ENCODE results near the gene CDH22. TPM values are rescaled to one million over a fixed set of nuclear protein-coding genes. Genes with fewer than 3 reads are reported as not detected.

The CDH22 gene
- total and polyA plus RNA-seq, 10 of the 15 experiments (the other 5 are each of a cell fraction or from before 2014, with no cell fraction given): not detected

DNA sequence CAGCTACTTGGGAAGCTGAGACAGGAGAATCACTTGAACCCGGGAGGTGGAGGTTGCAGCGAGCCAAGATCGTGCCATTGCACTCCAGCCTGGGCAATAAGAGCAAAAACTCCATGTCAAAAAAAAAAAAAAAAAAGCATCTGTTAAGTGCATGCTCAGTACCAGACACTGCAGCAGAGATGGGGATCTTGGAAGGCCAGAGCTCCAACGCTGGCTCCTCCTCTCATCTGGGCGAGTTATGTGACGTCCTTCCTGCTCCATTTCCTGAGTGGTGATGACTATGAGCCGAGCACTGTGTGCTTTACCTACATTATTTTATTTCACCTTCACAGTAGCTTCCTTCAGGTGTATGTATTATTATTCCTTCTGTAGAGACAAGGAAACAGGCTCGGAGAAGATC lies 38.5 kb upstream of the CDH22 start:
- intact Hi-C loops (cut with micrococcal nuclease; ENCODE audit: unreplicated experiment): no loop called here
- CTCF ChIA-PET: interaction anchor here (1.1 kb wide), 1 partner anchor 13 kb away, joined by 3 read pairs; no protein-coding TSS in a partner anchor

More for the DNA sequence above, 38.5 kb upstream of the CDH22 start:
- Histone ChIP-seq H3K4me1 (ENCODE audit: control insufficient read depth, insufficient read depth, low read length) (peaks cover 30% of the 10 kb centered on the region), H3K9ac (ENCODE audit: control insufficient read depth, insufficient read depth, low read length) (no peak overlapping the region), H3K4me3 (no peak overlapping the region), H4K20me1 (ENCODE audit: control insufficient read depth, insufficient read depth) (no peaks in the 10 kb centered on the region), H2AFZ (ENCODE audit: control insufficient read depth, low read depth, low read length) (no peak overlapping the region), H3K79me2 (ENCODE audit: control insufficient read depth, insufficient read depth, low read length) (no peaks in the 10 kb centered on the region), H3K36me3 (ENCODE audit: control insufficient read depth in 2 of 2, insufficient read depth in 2 of 2, low read length in 1 of 2) (peaks cover 0 to 2% of the 10 kb centered on the region in 2 experiments; a peak in 2 of 4 replicates), H3K27ac (ENCODE audit: control insufficient read depth, insufficient read depth) (no peak overlapping the region), H3K9me3 (replicated peaks; ENCODE audit: control insufficient read depth, insufficient read depth, low read length) (no peaks in the 10 kb centered on the region), H3K27me3 (replicated peaks in 1 of 2; ENCODE audit: control insufficient read depth in 2 of 2, insufficient read depth in 2 of 2, low read length in 1 of 2) (peaks cover 0 to 1% of the 10 kb centered on the region in 2 experiments; a peak in 2 of 4 replicates), H3K4me2 (ENCODE audit: control insufficient read depth, insufficient read depth) (no peak overlapping the region)
- BruUV-seq (replicated peaks): no TSS peak
- TF ChIP-seq MEF2A (IDR thresholded peaks at IDR 0.05; ENCODE audit: insufficient read depth, low read depth, low read length) (no peak), SKIL (IDR thresholded peaks at IDR 0.05; ENCODE audit: low read depth, poor library complexity, severe bottlenecking) (no peak), PML (IDR thresholded peaks at IDR 0.05; ENCODE audit: low read length) (no peak), CHD2 (IDR thresholded peaks at IDR 0.05; ENCODE audit: borderline replicate concordance, low read depth, low read length) (no peak), SREBF1 (IDR thresholded peaks at IDR 0.05; ENCODE audit: low read length) (no peak), POU2F2 (IDR thresholded peaks at IDR 0.05; ENCODE audit: borderline replicate concordance, low read depth, low read length) (no peak), EZH2 (IDR thresholded peaks at IDR 0.05; ENCODE audit: borderline replicate concordance, control insufficient read depth, low read depth, low read length) (no peak), CHD1 (IDR thresholded peaks at IDR 0.05; ENCODE audit: low read depth, low read length) (no peak), HCFC1 (IDR thresholded peaks at IDR 0.05; ENCODE audit: low read length) (no peak)
- TF ChIP-seq, protein P1, sequence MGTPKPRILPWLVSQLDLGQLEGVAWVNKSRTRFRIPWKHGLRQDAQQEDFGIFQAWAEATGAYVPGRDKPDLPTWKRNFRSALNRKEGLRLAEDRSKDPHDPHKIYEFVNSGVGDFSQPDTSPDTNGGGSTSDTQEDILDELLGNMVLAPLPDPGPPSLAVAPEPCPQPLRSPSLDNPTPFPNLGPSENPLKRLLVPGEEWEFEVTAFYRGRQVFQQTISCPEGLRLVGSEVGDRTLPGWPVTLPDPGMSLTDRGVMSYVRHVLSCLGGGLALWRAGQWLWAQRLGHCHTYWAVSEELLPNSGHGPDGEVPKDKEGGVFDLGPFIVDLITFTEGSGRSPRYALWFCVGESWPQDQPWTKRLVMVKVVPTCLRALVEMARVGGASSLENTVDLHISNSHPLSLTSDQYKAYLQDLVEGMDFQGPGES (IDR thresholded peaks at IDR 0.05): no peak
- TF ChIP-seq, protein P2, sequence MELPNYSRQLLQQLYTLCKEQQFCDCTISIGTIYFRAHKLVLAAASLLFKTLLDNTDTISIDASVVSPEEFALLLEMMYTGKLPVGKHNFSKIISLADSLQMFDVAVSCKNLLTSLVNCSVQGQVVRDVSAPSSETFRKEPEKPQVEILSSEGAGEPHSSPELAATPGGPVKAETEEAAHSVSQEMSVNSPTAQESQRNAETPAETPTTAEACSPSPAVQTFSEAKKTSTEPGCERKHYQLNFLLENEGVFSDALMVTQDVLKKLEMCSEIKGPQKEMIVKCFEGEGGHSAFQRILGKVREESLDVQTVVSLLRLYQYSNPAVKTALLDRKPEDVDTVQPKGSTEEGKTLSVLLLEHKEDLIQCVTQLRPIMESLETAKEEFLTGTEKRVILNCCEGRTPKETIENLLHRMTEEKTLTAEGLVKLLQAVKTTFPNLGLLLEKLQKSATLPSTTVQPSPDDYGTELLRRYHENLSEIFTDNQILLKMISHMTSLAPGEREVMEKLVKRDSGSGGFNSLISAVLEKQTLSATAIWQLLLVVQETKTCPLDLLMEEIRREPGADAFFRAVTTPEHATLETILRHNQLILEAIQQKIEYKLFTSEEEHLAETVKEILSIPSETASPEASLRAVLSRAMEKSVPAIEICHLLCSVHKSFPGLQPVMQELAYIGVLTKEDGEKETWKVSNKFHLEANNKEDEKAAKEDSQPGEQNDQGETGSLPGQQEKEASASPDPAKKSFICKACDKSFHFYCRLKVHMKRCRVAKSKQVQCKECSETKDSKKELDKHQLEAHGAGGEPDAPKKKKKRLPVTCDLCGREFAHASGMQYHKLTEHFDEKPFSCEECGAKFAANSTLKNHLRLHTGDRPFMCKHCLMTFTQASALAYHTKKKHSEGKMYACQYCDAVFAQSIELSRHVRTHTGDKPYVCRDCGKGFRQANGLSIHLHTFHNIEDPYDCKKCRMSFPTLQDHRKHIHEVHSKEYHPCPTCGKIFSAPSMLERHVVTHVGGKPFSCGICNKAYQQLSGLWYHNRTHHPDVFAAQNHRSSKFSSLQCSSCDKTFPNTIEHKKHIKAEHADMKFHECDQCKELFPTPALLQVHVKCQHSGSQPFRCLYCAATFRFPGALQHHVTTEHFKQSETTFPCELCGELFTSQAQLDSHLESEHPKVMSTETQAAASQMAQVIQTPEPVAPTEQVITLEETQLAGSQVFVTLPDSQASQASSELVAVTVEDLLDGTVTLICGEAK (IDR thresholded peaks at IDR 0.05; ENCODE audit: borderline replicate concordance): no peak
- no peak for ATAC-seq
- ChIA-PET RAD21 (ENCODE audit: unreplicated experiment) (no interaction called here), SMC1A (ENCODE audit: uncharacterized antibody, unreplicated experiment) (interaction anchor here (0.6 to 3.1 kb wide), 3 partner anchors 9 to 239 kb away, joined by 3 to 14 read pairs (median 3); no protein-coding TSS in a partner anchor), POLR2A (interaction anchor here (0.6 kb wide), 2 partner anchors 18 to 338 kb away, joined by 4 to 6 read pairs; no protein-coding TSS in a partner anchor)
- 85% methylated on average over 6 of the region's 8 CpGs for WGBS (ENCODE audit: insufficient coverage, insufficient replicate concordance, low lambda C conversion rate, missing lambda C conversion rate)
- in situ Hi-C loops (cut with MboI): no loop called here
- no peak for DNase-seq (ENCODE audit: low read depth, low spot score)
- FAIRE-seq: no peak

All from GM12878 (cell line).